HepG2 (cell line): ENCODE measurements around the gene SMPD2. TPM values are rescaled to one million over a fixed set of nuclear protein-coding genes. Genes with fewer than 3 reads are reported as not detected.

Experiments used
- ATAC-seq: fragments of 200-7000 bp; cut with Tn5 transposase; 3 replicates; pipeline ENCODE4 v1.9.1; 2020; ENCODE audit warnings: mild to moderate bottlenecking, moderate library complexity
- BruUV-seq: library from RNA; stranded (reverse); fragments of 400-500 nt; replicated peaks from 2 replicates; lab custom pipeline; 2021; lab: Mats Ljungman, UMichigan
- CTCF ChIA-PET: fragments of 300-600 bp; formaldehyde crosslinking; extraction: SDS; loops from one replicate; lab custom pipeline; 2021; ENCODE audit warnings: low total read pairs, inconsistent platforms, low intra/inter-chr PET ratio; lab: Yijun Ruan, JAX
- POLR2A ChIA-PET: fragments of 350-600 bp; sonication (Branson Sonifier 250); formaldehyde crosslinking; loops from one replicate; lab custom pipeline; 2020; ENCODE audit warnings: antibody characterized with exemption, inconsistent platforms; lab: Yijun Ruan, JAX
- DNase-seq: peaks from one replicate; pipeline ENCODE4 v3.0.0-alpha.2; 2015; ENCODE audit warnings: low spot score
- FAIRE-seq: peaks from 3 replicates; lab custom pipeline; 2011; peaks lifted over from hg19 to GRCh38; lab: Jason Lieb, UNC
- H2AFZ ChIP-seq: one replicate; pipeline ENCODE4 v1.6.1; 2011; ENCODE audit warnings: low read length, inconsistent platforms
- H3K27ac ChIP-seq: fragments of 300-600 bp; 3 replicates; pipeline ENCODE4 v1.8.0; 2011; ENCODE audit warnings: mixed run types, mild to moderate bottlenecking, mixed read lengths, low read length, inconsistent platforms; ENCODE audit not compliant: insufficient read depth; ENCODE audit errors: extremely low read length
- H3K27me3 ChIP-seq, 2 experiments: fragments of 200-600 bp in 1 of 2; 2 replicates in 1 of 2; 3 replicates in 1 of 2; pipeline versions ENCODE4 v1.6.0 to v1.8.0; 2011; ENCODE audit warnings: low read length in 2 of 2, mild to moderate bottlenecking in 2 of 2, moderate library complexity in 2 of 2, inconsistent platforms in 1 of 2; ENCODE audit not compliant: insufficient read depth in 2 of 2, control insufficient read depth in 1 of 2
- H3K36me3 ChIP-seq, 2 experiments: fragments of 200-600 bp in 1 of 2; replicated peaks in 1 of 2; 2 replicates in 1 of 2; 3 replicates in 1 of 2; pipeline versions ENCODE4 v1.5.1 to v1.8.0; 2011; ENCODE audit warnings: low read length in 2 of 2, inconsistent platforms in 1 of 2; ENCODE audit not compliant: insufficient read depth in 2 of 2, control insufficient read depth in 1 of 2
- H3K4me1 ChIP-seq: 2 replicates; pipeline ENCODE4 v1.5.1; 2012; ENCODE audit warnings: low read length, inconsistent platforms; ENCODE audit not compliant: insufficient read depth
- H3K4me2 ChIP-seq: 2 replicates; pipeline ENCODE4 v1.6.0; 2011; ENCODE audit warnings: low read depth, low read length, inconsistent platforms
- H3K4me3 ChIP-seq, 3 experiments: fragments of 200-600 bp in 1 of 3; sonication (generic), shearing (Covaris generic) in 1 of 3; replicated peaks in 1 of 3; 2 replicates each; pipeline ENCODE4 v1.5.1; 2011 to 2016; ENCODE audit warnings: low read length in 3 of 3, inconsistent platforms in 2 of 3, low read depth in 2 of 3, mild to moderate bottlenecking in 2 of 3, control low read depth in 1 of 3, mixed read lengths in 1 of 3; ENCODE audit not compliant: insufficient read depth in 1 of 3
- H3K79me2 ChIP-seq: one replicate; pipeline ENCODE4 v1.6.1; 2011; ENCODE audit warnings: low read length, inconsistent platforms; ENCODE audit not compliant: insufficient read depth
- H3K9ac ChIP-seq: 2 replicates; pipeline ENCODE4 v1.6.0; 2011; ENCODE audit warnings: mild to moderate bottlenecking, low read depth, low read length, inconsistent platforms; ENCODE audit not compliant: insufficient read depth
- H3K9me3 ChIP-seq: 2 replicates; pipeline ENCODE4 v1.5.1; 2012; ENCODE audit warnings: mild to moderate bottlenecking, low read length
- H4K20me1 ChIP-seq: 2 replicates; pipeline ENCODE4 v1.6.0; 2011; ENCODE audit warnings: inconsistent platforms, mild to moderate bottlenecking, low read length, moderate library complexity; ENCODE audit not compliant: insufficient read depth
- ATF7 ChIP-seq, 2 experiments: fragments of 450-650 bp in 1 of 2; sonication (generic) in 1 of 2; formaldehyde crosslinking in 1 of 2; IDR thresholded peaks; 2 replicates each; pipeline versions ENCODE4 v1.4.0 to v1.6.1; 2016 to 2020; ENCODE audit warnings: antibody characterized with exemption in 1 of 2, mild to moderate bottlenecking in 1 of 2, missing genetic modification reagents in 1 of 2
- ATF7-NPFF ChIP-seq: sonication (generic); formaldehyde crosslinking; IDR thresholded peaks from 2 replicates; pipeline ENCODE4 v1.8.1; 2023; ENCODE audit warnings: mild to moderate bottlenecking, low read depth, missing genetic modification reagents, moderate library complexity
- CEBPG ChIP-seq: IDR thresholded peaks from 2 replicates; pipeline ENCODE4 v1.6.1; 2016
- CEBPZ ChIP-seq: IDR thresholded peaks from 2 replicates; pipeline ENCODE4 v1.6.1; 2012; ENCODE audit warnings: low read length, improper control_type of control experiment
- FOXA1 ChIP-seq, 2 experiments: fragments of 450-650 bp in 1 of 2; sonication (generic) in 1 of 2; formaldehyde crosslinking in 1 of 2; IDR thresholded peaks; 2 replicates each; pipeline versions ENCODE4 v1.4.0 to v1.6.1; 2016 to 2020; ENCODE audit warnings: missing genetic modification reagents in 1 of 2
- GTF3A ChIP-seq: sonication (generic); formaldehyde crosslinking; conservative IDR thresholded peaks from 2 replicates; pipeline ENCODE4 v1.4.0; 2020; ENCODE audit warnings: mild to moderate bottlenecking, missing genetic modification reagents
- HMG20B ChIP-seq: conservative IDR thresholded peaks from 2 replicates; pipeline ENCODE4 v1.6.1; 2016; ENCODE audit warnings: missing genetic modification reagents, missing compliant biosample characterization
- KDM1A ChIP-seq: IDR thresholded peaks from 2 replicates; pipeline ENCODE4 v1.6.1; 2016; ENCODE audit warnings: missing compliant biosample characterization
- NFIB ChIP-seq: sonication (generic); formaldehyde crosslinking; IDR thresholded peaks from 2 replicates; pipeline ENCODE4 v1.9.0; 2021; ENCODE audit warnings: missing genetic modification reagents, mild to moderate bottlenecking, borderline replicate concordance
- ZBTB33 ChIP-seq: sonication (generic); formaldehyde crosslinking; IDR thresholded peaks from 2 replicates; pipeline ENCODE4 v1.4.0; 2020; ENCODE audit warnings: missing genetic modification reagents
- ZFYVE20 ChIP-seq: sonication (generic); formaldehyde crosslinking; IDR thresholded peaks from 2 replicates; pipeline ENCODE4 v1.8.0; 2023; ENCODE audit warnings: low read depth, mild to moderate bottlenecking, moderate library complexity, missing genetic modification reagents, borderline replicate concordance
- ZNF430 ChIP-seq: sonication (generic); formaldehyde crosslinking; IDR thresholded peaks from 2 replicates; pipeline ENCODE4 v1.9.0; 2021; ENCODE audit warnings: mild to moderate bottlenecking, missing genetic modification reagents
- ZNF768 ChIP-seq: sonication (generic); formaldehyde crosslinking; IDR thresholded peaks from 2 replicates; pipeline ENCODE4 v1.4.0; 2020; ENCODE audit warnings: missing genetic modification reagents
- ZNF777 ChIP-seq: sonication (generic); formaldehyde crosslinking; IDR thresholded peaks from 2 replicates; pipeline ENCODE4 v1.4.0; 2020; ENCODE audit warnings: missing genetic modification reagents
- WGBS: methylation state at CpG from one replicate; pipeline ENCODE4 v1.1.6; 2017; ENCODE audit warnings: low lambda C conversion rate; 5-methylcytosine and 5-hydroxymethylcytosine counted together
- in situ Hi-C: cut with HindIII; loops from 2 replicates; pipeline ENCODE4 v1.10.0; 2017; ENCODE audit warnings: low pct_unique_long_range_greater_than_20kb; ENCODE audit not compliant: extremely low pct_ligation_motif_present
- intact Hi-C: fragments of 100-400 bp; cut with micrococcal nuclease; formaldehyde crosslinking; loops from one replicate; pipeline ENCODE4 v1.10.0; 2022; ENCODE audit not compliant: unreplicated experiment
- polyA plus RNA-seq, 8 experiments: library from polyadenylated mRNA; depleted of rRNA in 3 of 8; stranded (reverse) in 7 of 8; unstranded in 1 of 8; fragments of >200 nt; fragmentation: Illumina TruSeq in 4 of 8; extraction: Trizol in 4 of 8; gene quantifications; 2 replicates each; pipeline versions ENCODE4 v1.2.1 to v1.2.3, GENCODE V29; 2011 to 2016; ENCODE audit warnings: low read depth in 4 of 8, missing spikeins in 1 of 8, mixed read lengths in 1 of 8; ENCODE audit not compliant: insufficient read depth in 1 of 8
- total RNA-seq, 5 experiments: library from RNA; depleted of rRNA; stranded (reverse); fragments of >200 nt; fragmentation: Illumina TruSeq; extraction: Trizol; gene quantifications; 2 replicates each; pipeline ENCODE4 v1.2.3, GENCODE V29; 2016; ENCODE audit warnings: low read depth in 1 of 5

SMPD2 gene
- total and polyA plus RNA-seq, 2 of the 13 experiments (the other 11 are each of a cell fraction or from before 2014, with no cell fraction given), result 5.9 to 10.6 TPM

- TF ChIP-seq ZBTB33 (CRISPR knock-in tag) (0 out of 2 replicates have a peak, but pooled peaks have one; percentile 19), GTF3A (CRISPR knock-in tag) (no peak), ATF7-NPFF (CRISPR knock-in tag) (no peak), KDM1A (no peak), NFIB (CRISPR knock-in tag) (no peak), FOXA1 (IDR thresholded peaks at IDR 0.05) (no peak), FOXA1 (CRISPR knock-in tag; IDR thresholded peaks at IDR 0.05) (no peak)
- POLR2A ChIA-PET, result interaction anchor here (5.4 kb wide), 1 partner anchor 11 kb away, joined by 22 read pairs; the partner anchor contains the start of genes PPIL6 and SMPD2
- Histone ChIP-seq H3K36me3 (no peaks in the 10 kb centered on the region; a peak in 2 of 5 replicates), H4K20me1 (no peaks in the 10 kb centered on the region), H2AFZ (no peak overlapping the region), H3K79me2 (no peaks in the 10 kb centered on the region), H3K4me1 (peaks cover 19% of the 10 kb centered on the region), H3K27me3 (no peaks in the 10 kb centered on the region), H3K4me3 (no peak overlapping the region), H3K27ac (no peak overlapping the region), H3K4me2 (no peak overlapping the region), H3K9me3 (no peaks in the 10 kb centered on the region), H3K9ac (no peak overlapping the region)
- in situ Hi-C loops, result no loop called here
- BruUV-seq, result no TSS peak
- DNase-seq (no peak), FAIRE-seq (no peak), ATAC-seq (no peak)
- WGBS, result 95% methylated on average over 9 of the region's 9 CpGs
- CTCF ChIA-PET, result no interaction called here
- intact Hi-C loops, result no loop called here
Measured at GRCh38 chr6:109452181-109452580, 11.7 kb downstream of the SMPD2 start.

DNA sequence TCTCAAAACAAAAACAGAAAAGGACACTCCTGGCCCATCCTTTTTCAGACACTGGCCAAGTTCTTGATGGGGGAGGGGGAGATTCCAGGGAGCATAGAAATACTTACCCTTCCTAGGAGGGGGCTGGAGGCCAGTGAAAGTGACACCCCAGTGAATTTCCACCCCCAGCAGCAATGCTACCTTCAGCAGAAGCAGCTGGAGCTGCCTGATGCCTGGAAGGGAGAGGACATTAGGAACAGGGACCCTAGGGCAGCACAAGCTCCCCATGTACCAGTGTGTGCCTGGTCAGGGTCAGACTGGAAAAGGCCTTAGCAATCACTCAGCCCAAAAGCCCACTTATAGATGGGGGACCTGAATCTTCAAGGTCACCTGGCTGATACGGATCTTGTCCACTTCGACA lies 12.6 kb downstream of the SMPD2 start:
- CTCF ChIA-PET, result no interaction called here
- H3K79me2 ChIP-seq, result no peaks in the 10 kb centered on the region
- H3K27ac ChIP-seq, result no peak overlapping the region
- no peak overlapping the region for H3K4me3 ChIP-seq
- POLR2A ChIA-PET, result interaction anchor here (5.4 kb wide), 1 partner anchor 12 kb away, joined by 22 read pairs; the partner anchor contains the start of genes PPIL6 and SMPD2
- no peaks in the 10 kb centered on the region; a peak in 1 of 5 replicates for H3K36me3 ChIP-seq
- no peak overlapping the region for H3K4me2 ChIP-seq
- intact Hi-C loops (no loop called here), in situ Hi-C loops (no loop called here)
- H4K20me1 ChIP-seq, result no peaks in the 10 kb centered on the region
- 100% methylated on average over 2 of the region's 2 CpGs for WGBS
- FAIRE-seq (no peak), DNase-seq (no peak), ATAC-seq (no peak)
- BruUV-seq, result no TSS peak
- H3K27me3 ChIP-seq, result no peaks in the 10 kb centered on the region
- no peak overlapping the region for H3K9ac ChIP-seq
- H3K9me3 ChIP-seq, result no peaks in the 10 kb centered on the region
- peaks cover 20% of the 10 kb centered on the region for H3K4me1 ChIP-seq
- no peak overlapping the region for H2AFZ ChIP-seq
- TF ChIP-seq ZNF777 (CRISPR knock-in tag), result no peak
- TF ChIP-seq ZNF430, result no peak
- no peak for TF ChIP-seq ZNF768 (CRISPR knock-in tag)
- no peak for TF ChIP-seq CEBPZ
- TF ChIP-seq ZFYVE20 (CRISPR knock-in tag), result no peak
- TF ChIP-seq HMG20B, result no peak
- no peak for TF ChIP-seq ATF7 (IDR thresholded peaks at IDR 0.05)
- TF ChIP-seq ATF7 (CRISPR knock-in tag; IDR thresholded peaks at IDR 0.05), result no peak
- TF ChIP-seq CEBPG, result no peak
